Skeletal muscle tissue (tissue), 4 donors: Measurements from ENCODE around the gene GJD3. TPM values are rescaled to one million over a fixed set of nuclear protein-coding genes. Genes with fewer than 3 reads are reported as not detected.

Experiments used
- H3K27ac ChIP-seq: one replicate; pipeline ENCODE4 v1.7.0; 2013; ENCODE audit warnings: mild to moderate bottlenecking, low read depth, low read length, inconsistent platforms
- H3K27me3 ChIP-seq, 3 donors: one replicate each; pipeline ENCODE4 v1.7.0; 2013; ENCODE audit warnings: low read length in 3 of 3; ENCODE audit not compliant: control insufficient read depth in 3 of 3, insufficient read depth in 3 of 3
- H3K36me3 ChIP-seq, 3 donors: one replicate each; pipeline ENCODE4 v1.7.0; 2013; ENCODE audit warnings: low read length in 3 of 3; ENCODE audit not compliant: control insufficient read depth in 3 of 3, insufficient read depth in 3 of 3
- H3K4me1 ChIP-seq, 3 donors: one replicate each; pipeline ENCODE4 v1.7.0; 2013; ENCODE audit warnings: low read length in 3 of 3, mild to moderate bottlenecking in 3 of 3; ENCODE audit not compliant: control insufficient read depth in 3 of 3, insufficient read depth in 3 of 3
- H3K4me3 ChIP-seq, 3 donors: one replicate each; pipeline ENCODE4 v1.7.0; 2013; ENCODE audit warnings: low read length in 3 of 3
- H3K9ac ChIP-seq, 3 donors: one replicate each; pipeline ENCODE4 v1.7.0; 2013; ENCODE audit warnings: low read length in 3 of 3, mild to moderate bottlenecking in 3 of 3, moderate library complexity in 2 of 3, low read depth in 1 of 3
- H3K9me3 ChIP-seq, 3 donors: one replicate each; pipeline ENCODE4 v1.7.0; 2013; ENCODE audit warnings: low read length in 3 of 3; ENCODE audit not compliant: control insufficient read depth in 3 of 3
- total RNA-seq: library from RNA; depleted of rRNA; stranded (reverse); fragments of >200 nt; gene quantifications from one replicate; pipeline ENCODE4 v1.2.3, GENCODE V29; 2014
- donor health status: Osteomylitis.

The GJD3 gene
- total RNA-seq, 1 donor from 2014 or later = 0.52 TPM

GRCh38 chr17:40317880-40318829, 46.4 kb downstream of the GJD3 start:
- Histone ChIP-seq H3K4me1 (peaks cover 84 to 88% (median 86%) of the 10 kb centered on the region in 3 donors), H3K9ac (peak overlapping the region; percentile 98 to 99 (median 98)), H3K9me3 (no peaks in the 10 kb centered on the region), H3K36me3 (no peaks in the 10 kb centered on the region), H3K27me3 (no peaks in the 10 kb centered on the region), H3K27ac (peak overlapping the region; percentile 99), H3K4me3 (peak overlapping the region; percentile 92 to 96 (median 93))

- Histone ChIP-seq H3K36me3 (no peaks in the 10 kb centered on the region), H3K4me3 (peak overlapping the region; percentile 76 to 93 (median 85)), H3K9ac (peak overlapping the region; percentile 91 to 99 (median 98)), H3K27me3 (no peaks in the 10 kb centered on the region), H3K27ac (peak overlapping the region; percentile 99), H3K4me1 (peaks cover 84 to 88% (median 86%) of the 10 kb centered on the region in 3 donors), H3K9me3 (no peaks in the 10 kb centered on the region)
These were observed 47.1 kb downstream of the GJD3 start for GRCh38 chr17:40317345-40317873.

GRCh38 chr17:40316571-40317344, 47.8 kb downstream of the GJD3 start:
- H3K36me3 ChIP-seq = no peaks in the 10 kb centered on the region
- peaks cover 83 to 88% (median 86%) of the 10 kb centered on the region in 3 donors for H3K4me1 ChIP-seq
- peak overlapping the region; percentile 44 to 93 (median 85) for H3K4me3 ChIP-seq
- no peaks in the 10 kb centered on the region for H3K9me3 ChIP-seq
- H3K27me3 ChIP-seq = no peaks in the 10 kb centered on the region
- peak overlapping the region; percentile 91 to 99 (median 98) for H3K9ac ChIP-seq
- peak overlapping the region; percentile 99 for H3K27ac ChIP-seq

GRCh38 chr17:40315678-40316570, 48.6 kb downstream of the GJD3 start:
- Histone ChIP-seq H3K4me1 (peaks cover 83 to 88% (median 86%) of the 10 kb centered on the region in 3 donors), H3K4me3 (peak overlapping the region; percentile 38 to 65 (median 40)), H3K27me3 (no peaks in the 10 kb centered on the region), H3K9ac (peak overlapping the region; percentile 91 to 99 (median 98)), H3K27ac (peak overlapping the region; percentile 99), H3K36me3 (no peaks in the 10 kb centered on the region), H3K9me3 (no peaks in the 10 kb centered on the region)

- Histone ChIP-seq H3K4me3 (no peak overlapping the region), H3K4me1 (peaks cover 83 to 88% (median 86%) of the 10 kb centered on the region in 3 donors)
These were observed 49.3 kb downstream of the GJD3 start for GRCh38 chr17:40315206-40315605.

GRCh38 chr17:40314584-40314956, 50.0 kb downstream of the GJD3 start:
- Histone ChIP-seq H3K36me3 (no peaks in the 10 kb centered on the region), H3K4me1 (peaks cover 84 to 89% (median 87%) of the 10 kb centered on the region in 3 donors), H3K27ac (peak overlapping the region; percentile 99), H3K9me3 (no peaks in the 10 kb centered on the region), H3K9ac (peak overlapping the region in 2 of 3 donors; percentile 50 to 66), H3K27me3 (no peaks in the 10 kb centered on the region), H3K4me3 (peak overlapping the region in 1 of 3 donors; percentile 35)

More at GRCh38 chr17:40315206-40315605, 49.3 kb downstream of the GJD3 start:
- H3K27ac ChIP-seq = peak overlapping the region; percentile 99
- H3K36me3 ChIP-seq = no peaks in the 10 kb centered on the region
- no peaks in the 10 kb centered on the region for H3K9me3 ChIP-seq
- H3K27me3 ChIP-seq = no peaks in the 10 kb centered on the region
- H3K9ac ChIP-seq = peak overlapping the region in 2 of 3 donors; percentile 98 to 99

- peaks cover 87 to 91% (median 90%) of the 10 kb centered on the region in 3 donors for H3K4me1 ChIP-seq
These were observed 50.6 kb downstream of the GJD3 start for GRCh38 chr17:40313668-40314583.

More at GRCh38 chr17:40313668-40314583, 50.6 kb downstream of the GJD3 start:
- H3K9me3 ChIP-seq = no peaks in the 10 kb centered on the region
- no peaks in the 10 kb centered on the region for H3K36me3 ChIP-seq
- H3K9ac ChIP-seq = peak overlapping the region; percentile 76 to 90 (median 77)
- peak overlapping the region; percentile 99 for H3K27ac ChIP-seq
- H3K4me3 ChIP-seq = peak overlapping the region in 2 of 3 donors; percentile 13 to 35
- no peaks in the 10 kb centered on the region for H3K27me3 ChIP-seq
